Right cardiac atrium (tissue), 5 donors: ENCODE results near the gene LIMK2. TPM values are rescaled to one million over a fixed set of nuclear protein-coding genes. Genes with fewer than 3 reads are reported as not detected.
A peak's percentile ranks its signal among the peaks of the same experiment; 100 is the strongest.
"Not testable (repeated sequence)": the region's sequence is repeated elsewhere in the genome, so short reads cannot be mapped to it uniquely, and the experiment has no call there.

Experiments
- ATAC-seq, 2 donors: fragments of 200-7000 bp; cut with Tn5 transposase; one replicate each; pipeline versions ENCODE4 v1.8.0 to v1.9.1; 2020; ENCODE audit warnings: moderate library complexity in 2 of 2, mild to moderate bottlenecking in 1 of 2
- DNase-seq, 3 donors: peaks; one replicate each; pipeline ENCODE4 v3.0.0-alpha.2; 2020
- H3K27ac ChIP-seq: one replicate; pipeline ENCODE4 v1.5.1; 2013; ENCODE audit warnings: mild to moderate bottlenecking, low read length, control low read depth, moderate library complexity
- H3K27me3 ChIP-seq: one replicate; pipeline ENCODE4 v1.6.1; 2013; ENCODE audit not compliant: control insufficient read depth, insufficient read depth
- H3K4me1 ChIP-seq: one replicate; pipeline ENCODE4 v1.6.1; 2013; ENCODE audit warnings: low read length; ENCODE audit not compliant: control insufficient read depth, insufficient read depth
- H3K4me3 ChIP-seq: one replicate; pipeline ENCODE4 v1.5.1; 2013; ENCODE audit warnings: low read length, control low read depth
- H3K9me3 ChIP-seq: one replicate; pipeline ENCODE4 v1.6.1; 2013; ENCODE audit warnings: low read length; ENCODE audit not compliant: control insufficient read depth
- WGBS: extraction: QIAGEN DNeasy Blood & Tissue Kit; methylation state at CpG from one replicate; pipeline ENCODE4 v1.1.7; 2013; 5-methylcytosine and 5-hydroxymethylcytosine counted together
- intact Hi-C, 4 donors: fragments of 100-400 bp; cut with DNase I; formaldehyde crosslinking; loops; one replicate each; pipeline versions ENCODE4 v1.11.0 to v1.14.0; 2022 to 2023
- polyA plus RNA-seq: library from polyadenylated mRNA; stranded (reverse); fragments of 200-250 nt; gene quantifications from one replicate; pipeline ENCODE4 v1.2.3, GENCODE V29; 2013
- total RNA-seq, 4 donors: library from RNA; stranded (reverse); fragmentation: NEBNext Ultra II Directional; extraction: Animal tissue kit (Norgen Biotek cat#: 25700); gene quantifications; one replicate each; pipeline ENCODE4 v1.2.1, GENCODE V29; 2021
- donor health status: healthy with polysubstance abuse.
- donor health status: DM: no; HTN: yes; CAD: no.
- donor health status: DM: no; HTN: no; CAD: no.
- donor health status: DM: no; HTN: yes; CAD: no; lungs with severe emphysema.
- donor health status: DM: yes; HTN: yes; CAD: no.

The LIMK2 gene
- total and polyA plus RNA-seq, 5 donors: 6.5 to 12.1 (median 10.2) TPM

GRCh38 chr22:31295360-31295759 lies 83.3 kb downstream of the LIMK2 start:
- peaks cover 1% of the 10 kb centered on the region for H3K4me1 ChIP-seq
- WGBS: 83% methylated on average over 3 of the region's 3 CpGs
- H3K27ac ChIP-seq: no peak overlapping the region
- intact Hi-C loops: no loop called here
- DNase-seq (no peak), ATAC-seq (no peak)
- no peak overlapping the region for H3K4me3 ChIP-seq
- no peaks in the 10 kb centered on the region for H3K9me3 ChIP-seq
- H3K27me3 ChIP-seq: no peaks in the 10 kb centered on the region

GRCh38 chr22:31295831-31296657 lies 83.9 kb downstream of the LIMK2 start:
- ATAC-seq (no peak), DNase-seq (no peak)
- Histone ChIP-seq H3K27me3 (no peaks in the 10 kb centered on the region), H3K4me3 (no peak overlapping the region), H3K27ac (peak overlapping the region; percentile 55), H3K9me3 (no peaks in the 10 kb centered on the region), H3K4me1 (peaks cover 1% of the 10 kb centered on the region)
- WGBS: 55% methylated on average over 5 of the region's 5 CpGs
- intact Hi-C loops: no loop called here

GRCh38 chr22:31300896-31301295 lies 88.8 kb downstream of the LIMK2 start:
- WGBS: 62% methylated on average over 3 of the region's 3 CpGs
- intact Hi-C loops: no loop called here
- Histone ChIP-seq H3K4me3 (no peak overlapping the region), H3K9me3 (no peaks in the 10 kb centered on the region), H3K4me1 (peaks cover 1% of the 10 kb centered on the region), H3K27ac (no peak overlapping the region), H3K27me3 (no peaks in the 10 kb centered on the region)
- no peak for ATAC-seq
- DNase-seq: no peak

- Histone ChIP-seq H3K9me3 (no peaks in the 10 kb centered on the region), H3K27me3 (no peaks in the 10 kb centered on the region), H3K27ac (no peak overlapping the region), H3K4me1 (peaks cover 1% of the 10 kb centered on the region), H3K4me3 (no peak overlapping the region)
- ATAC-seq: no peak
- intact Hi-C loops: no loop called here
- DNase-seq: no peak
These were observed 89.9 kb downstream of the LIMK2 start for GRCh38 chr22:31302006-31302405.

GRCh38 chr22:31302537-31302936 lies 90.4 kb downstream of the LIMK2 start:
- DNase-seq (no peak), ATAC-seq (no peak)
- H3K27ac ChIP-seq: no peak overlapping the region
- H3K4me3 ChIP-seq: no peak overlapping the region
- H3K4me1 ChIP-seq: peaks cover under 1% of the 10 kb centered on the region
- H3K27me3 ChIP-seq: no peaks in the 10 kb centered on the region
- intact Hi-C loops: no loop called here
- WGBS: 90% methylated on average over 3 of the region's 3 CpGs
- no peaks in the 10 kb centered on the region for H3K9me3 ChIP-seq

GRCh38 chr22:31305194-31305593 lies 93.1 kb downstream of the LIMK2 start:
- 92% methylated on average over 3 of the region's 3 CpGs for WGBS
- H3K27me3 ChIP-seq: no peaks in the 10 kb centered on the region

GRCh38 chr22:31308181-31308580 lies 96.1 kb downstream of the LIMK2 start:
- no peak for ATAC-seq
- Histone ChIP-seq H3K4me1 (no peaks in the 10 kb centered on the region), H3K4me3 (no peak overlapping the region), H3K27ac (no peak overlapping the region), H3K27me3 (no peaks in the 10 kb centered on the region), H3K9me3 (no peaks in the 10 kb centered on the region)
- DNase-seq: no peak
- intact Hi-C loops: no loop called here

More at GRCh38 chr22:31305194-31305593, 93.1 kb downstream of the LIMK2 start:
- no peak for DNase-seq
- H3K9me3 ChIP-seq: no peaks in the 10 kb centered on the region
- no peaks in the 10 kb centered on the region for H3K4me1 ChIP-seq
- H3K4me3 ChIP-seq: no peak overlapping the region
- intact Hi-C loops: no loop called here
- H3K27ac ChIP-seq: no peak overlapping the region
- no peak for ATAC-seq

- Histone ChIP-seq H3K27me3 (no peaks in the 10 kb centered on the region), H3K27ac (no peak overlapping the region), H3K9me3 (no peaks in the 10 kb centered on the region), H3K4me3 (no peak overlapping the region), H3K4me1 (no peaks in the 10 kb centered on the region)
- 29% methylated on average over 6 of the region's 6 CpGs for WGBS
- peak; percentile 66 to 87 (median 84) for DNase-seq
- intact Hi-C loops: no loop called here
- ATAC-seq: peak; percentile 94 to 96
These were observed 101.5 kb downstream of the LIMK2 start for GRCh38 chr22:31313366-31314147.

- ATAC-seq, H3K4me3 ChIP-seq, H3K27me3 ChIP-seq, H3K9me3 ChIP-seq, H3K27ac ChIP-seq, intact Hi-C loops, H3K4me1 ChIP-seq, DNase-seq: not testable (repeated sequence)
- 95% methylated on average over 1 of the region's 1 CpG for WGBS
These were observed 102.1 kb downstream of the LIMK2 start for GRCh38 chr22:31314220-31314619.

- WGBS: 78% methylated on average over 4 of the region's 4 CpGs
- H3K27me3 ChIP-seq: no peaks in the 10 kb centered on the region
- ATAC-seq (peak in 1 of 2 donors; percentile 27), DNase-seq (no peak)
- no peak overlapping the region for H3K4me3 ChIP-seq
- H3K27ac ChIP-seq: no peak overlapping the region
- no peaks in the 10 kb centered on the region for H3K9me3 ChIP-seq
- intact Hi-C loops: no loop called here
- no peaks in the 10 kb centered on the region for H3K4me1 ChIP-seq
These were observed 109.3 kb downstream of the LIMK2 start for GRCh38 chr22:31321421-31321820.
